Vagina (tissue), 2 donors: ENCODE data around the gene ARPP19. TPM values are rescaled to one million over a fixed set of nuclear protein-coding genes. Genes with fewer than 3 reads are reported as not detected.

ENCODE experiments used
- DNase-seq, 2 donors: peaks; one replicate each; pipeline ENCODE4 v3.0.0-alpha.2; 2017; ENCODE audit errors: extremely low spot score in 2 of 2
- H3K27ac ChIP-seq: fragments of 200-600 bp; sonication (generic); one replicate; pipeline ENCODE4 v1.5.1; 2019
- H3K27me3 ChIP-seq: fragments of 200-600 bp; sonication (generic); one replicate; pipeline ENCODE4 v1.5.1; 2019
- H3K36me3 ChIP-seq, 2 donors: fragments of 200-600 bp; sonication (generic); one replicate each; pipeline ENCODE4 v1.5.1; 2017 to 2019
- H3K4me1 ChIP-seq: fragments of 200-600 bp; sonication (generic); one replicate; pipeline ENCODE4 v1.5.1; 2019
- H3K4me3 ChIP-seq, 2 donors: fragments of 200-600 bp; sonication (generic); 1 replicate in 1 of 2; 2 replicates in 1 of 2; pipeline ENCODE4 v1.5.1; 2016 to 2019
- H3K9me3 ChIP-seq: fragments of 200-600 bp; sonication (generic); one replicate; pipeline ENCODE4 v1.5.1; 2019
- CTCF ChIP-seq, 3 experiments: fragments of 450-650 bp in 2 of 3; fragments of 200-600 bp in 1 of 3; sonication (generic) in 1 of 3; IDR thresholded peaks; one replicate each; pipeline ENCODE4 v1.5.1; 2017 to 2019; ENCODE audit warnings: antibody characterized with exemption in 3 of 3, mild to moderate bottlenecking in 2 of 3, moderate library complexity in 2 of 3
- POLR2A ChIP-seq, 2 donors: fragments of 450-650 bp; IDR thresholded peaks; one replicate each; pipeline ENCODE4 v1.6.1; 2017; ENCODE audit warnings: antibody characterized with exemption in 2 of 2, mild to moderate bottlenecking in 2 of 2, moderate library complexity in 2 of 2
- POLR2AphosphoS5 ChIP-seq, 2 donors: sonication (generic); formaldehyde crosslinking; IDR thresholded peaks; one replicate each; pipeline ENCODE4 v1.9.0; 2017; ENCODE audit warnings: antibody characterized with exemption in 2 of 2, mild to moderate bottlenecking in 2 of 2, low read depth in 1 of 2; ENCODE audit not compliant: insufficient read depth in 1 of 2
- intact Hi-C: fragments of 100-400 bp; cut with DNase I; formaldehyde crosslinking; loops from one replicate; pipeline ENCODE4 v1.15.1; 2023
- total RNA-seq: library from RNA; depleted of rRNA; stranded (reverse); fragments of >200 nt; gene quantifications from one replicate; pipeline ENCODE4 v1.2.3, GENCODE V29; 2016

Gene ARPP19
- total RNA-seq, 1 donor from 2014 or later = 62.9 TPM

- H3K27me3 ChIP-seq = no peaks in the 10 kb centered on the region
- H3K4me1 ChIP-seq = no peaks in the 10 kb centered on the region
- TF ChIP-seq CTCF (IDR thresholded peaks at IDR 0.05) (no peak), POLR2AphosphoS5 (IDR thresholded peaks at IDR 0.05; ENCODE audit: insufficient read depth in 1 of 2, low read depth in 1 of 2) (no peak), POLR2A (IDR thresholded peaks at IDR 0.05) (no peak)
- no peak overlapping the region for H3K4me3 ChIP-seq
- no peaks in the 10 kb centered on the region for H3K9me3 ChIP-seq
- no peak for DNase-seq
- peaks cover 0 to 19% of the 10 kb centered on the region in 2 donors for H3K36me3 ChIP-seq
- H3K27ac ChIP-seq = no peak overlapping the region
- intact Hi-C loops = no loop called here
Observed at GRCh38 chr15:52546031-52546751, 22.6 kb downstream of the ARPP19 start.

GRCh38 chr15:52540374-52541012, 28.3 kb downstream of the ARPP19 start:
- intact Hi-C loops = no loop called here
- no peak for TF ChIP-seq CTCF (IDR thresholded peaks at IDR 0.05)
- TF ChIP-seq POLR2AphosphoS5 (IDR thresholded peaks at IDR 0.05; ENCODE audit: insufficient read depth in 1 of 2, low read depth in 1 of 2) = no peak
- TF ChIP-seq POLR2A (IDR thresholded peaks at IDR 0.05) = no peak
- H3K9me3 ChIP-seq = no peaks in the 10 kb centered on the region
- no peaks in the 10 kb centered on the region for H3K27me3 ChIP-seq
- H3K4me3 ChIP-seq = no peak overlapping the region
- no peaks in the 10 kb centered on the region for H3K36me3 ChIP-seq
- H3K27ac ChIP-seq = no peak overlapping the region
- H3K4me1 ChIP-seq = no peaks in the 10 kb centered on the region
- DNase-seq = no peak

GRCh38 chr15:52537459-52537858, 31.4 kb downstream of the ARPP19 start:
- Histone ChIP-seq H3K27ac (no peak overlapping the region), H3K27me3 (no peaks in the 10 kb centered on the region), H3K9me3 (no peaks in the 10 kb centered on the region), H3K4me3 (no peak overlapping the region), H3K4me1 (no peaks in the 10 kb centered on the region), H3K36me3 (no peaks in the 10 kb centered on the region)
- intact Hi-C loops = no loop called here
- DNase-seq = no peak
- TF ChIP-seq POLR2A (IDR thresholded peaks at IDR 0.05) (no peak), POLR2AphosphoS5 (IDR thresholded peaks at IDR 0.05; ENCODE audit: insufficient read depth in 1 of 2, low read depth in 1 of 2) (no peak), CTCF (IDR thresholded peaks at IDR 0.05) (no peak)

GRCh38 chr15:52532427-52532826, 36.4 kb downstream of the ARPP19 start:
- Histone ChIP-seq H3K4me3 (no peak overlapping the region), H3K27me3 (no peaks in the 10 kb centered on the region), H3K27ac (no peak overlapping the region), H3K36me3 (no peaks in the 10 kb centered on the region), H3K4me1 (peaks cover 9% of the 10 kb centered on the region), H3K9me3 (no peaks in the 10 kb centered on the region)
- no peak for TF ChIP-seq POLR2A (IDR thresholded peaks at IDR 0.05)
- no peak for TF ChIP-seq CTCF (IDR thresholded peaks at IDR 0.05)
- no peak for TF ChIP-seq POLR2AphosphoS5 (IDR thresholded peaks at IDR 0.05; ENCODE audit: insufficient read depth in 1 of 2, low read depth in 1 of 2)
- intact Hi-C loops = no loop called here
- no peak for DNase-seq

GRCh38 chr15:52529940-52530339, 38.9 kb downstream of the ARPP19 start:
- intact Hi-C loops = no loop called here
- H3K4me1 ChIP-seq = peaks cover 9% of the 10 kb centered on the region
- no peaks in the 10 kb centered on the region for H3K9me3 ChIP-seq
- no peak for DNase-seq
- H3K4me3 ChIP-seq = peak overlapping the region; percentile 78 to 83
- no peaks in the 10 kb centered on the region for H3K36me3 ChIP-seq
- no peaks in the 10 kb centered on the region for H3K27me3 ChIP-seq
- peak overlapping the region; percentile 91 for H3K27ac ChIP-seq
- TF ChIP-seq POLR2A (IDR thresholded peaks at IDR 0.05) (no peak), POLR2AphosphoS5 (IDR thresholded peaks at IDR 0.05; ENCODE audit: insufficient read depth in 1 of 2, low read depth in 1 of 2) (no peak), CTCF (IDR thresholded peaks at IDR 0.05) (no peak)
